Astrocyte (in vitro differentiated cells and primary cell): Measurements from ENCODE around the gene NUBP2. TPM values are rescaled to one million over a fixed set of nuclear protein-coding genes. Genes with fewer than 3 reads are reported as not detected.

Experiments
- DNase-seq: peaks from one replicate; pipeline ENCODE4 v3.0.0-alpha.2; 2010; ENCODE audit warnings: low read depth
- FAIRE-seq: peaks from 2 replicates; lab custom pipeline; 2011; peaks lifted over from hg19 to GRCh38; lab: Jason Lieb, UNC
- H2AFZ ChIP-seq: 2 replicates; pipeline ENCODE4 v1.6.0; 2012; ENCODE audit warnings: low read depth, low read length, inconsistent platforms
- H3K27ac ChIP-seq: 2 replicates; pipeline ENCODE4 v1.5.1; 2011; ENCODE audit warnings: low read depth, low read length, inconsistent platforms
- H3K27me3 ChIP-seq: 2 replicates; pipeline ENCODE4 v1.6.0; 2011; ENCODE audit warnings: low read length, inconsistent platforms; ENCODE audit not compliant: insufficient read depth
- H3K36me3 ChIP-seq: 2 replicates; pipeline ENCODE4 v1.5.1; 2011; ENCODE audit warnings: low read length, inconsistent platforms; ENCODE audit not compliant: insufficient read depth
- H3K4me1 ChIP-seq: 2 replicates; pipeline ENCODE4 v1.5.1; 2011; ENCODE audit warnings: low read length, inconsistent platforms; ENCODE audit not compliant: insufficient read depth
- H3K4me2 ChIP-seq: 2 replicates; pipeline ENCODE4 v1.6.0; 2012; ENCODE audit warnings: low read length, inconsistent platforms
- H3K4me3 ChIP-seq: 2 replicates; pipeline ENCODE4 v1.5.1; 2011; ENCODE audit warnings: low read depth, mild to moderate bottlenecking, low read length, inconsistent platforms; ENCODE audit not compliant: insufficient read depth
- H3K79me2 ChIP-seq: 2 replicates; pipeline ENCODE4 v1.6.0; 2012; ENCODE audit warnings: mild to moderate bottlenecking, low read length, inconsistent platforms; ENCODE audit not compliant: insufficient read depth
- H3K9ac ChIP-seq: 2 replicates; pipeline ENCODE4 v1.6.0; 2012; ENCODE audit warnings: mild to moderate bottlenecking, low read length, inconsistent platforms
- H3K9me3 ChIP-seq: 2 replicates; pipeline ENCODE4 v1.5.1; 2012; ENCODE audit warnings: low read depth, mild to moderate bottlenecking, low read length, inconsistent platforms; ENCODE audit not compliant: insufficient read depth
- H4K20me1 ChIP-seq: 2 replicates; pipeline ENCODE4 v1.6.0; 2012; ENCODE audit warnings: low read length, inconsistent platforms; ENCODE audit not compliant: insufficient read depth
- H3K27ac Mint-ChIP-seq: one replicate; pipeline ENCODE4 v1.8.0; 2021; ENCODE audit warnings: mild to moderate bottlenecking, mixed read lengths; ENCODE audit not compliant: unreplicated experiment
- H3K27me3 Mint-ChIP-seq: one replicate; pipeline ENCODE4 v1.8.0; 2021; ENCODE audit warnings: low read depth, mixed read lengths; ENCODE audit not compliant: unreplicated experiment
- H3K36me3 Mint-ChIP-seq: one replicate; pipeline ENCODE4 v1.8.0; 2021; ENCODE audit warnings: low read depth, mixed read lengths; ENCODE audit not compliant: unreplicated experiment
- H3K4me1 Mint-ChIP-seq: one replicate; pipeline ENCODE4 v1.8.0; 2021; ENCODE audit warnings: low read depth, mixed read lengths; ENCODE audit not compliant: unreplicated experiment
- H3K4me3 Mint-ChIP-seq: one replicate; pipeline ENCODE4 v1.8.0; 2021; ENCODE audit warnings: mild to moderate bottlenecking, moderate library complexity, mixed read lengths; ENCODE audit not compliant: unreplicated experiment
- H3K9me3 Mint-ChIP-seq: one replicate; pipeline ENCODE4 v1.8.0; 2021; ENCODE audit warnings: mild to moderate bottlenecking, mixed read lengths; ENCODE audit not compliant: unreplicated experiment
- EZH2 ChIP-seq: IDR thresholded peaks from 2 replicates; pipeline ENCODE4 v1.6.1; 2012; ENCODE audit warnings: mild to moderate bottlenecking, low read length, inconsistent platforms; ENCODE audit not compliant: insufficient read depth
- total RNA-seq: library from RNA; stranded (reverse); gene quantifications from 2 replicates; pipeline ENCODE4 v1.2.1, GENCODE V29; 2021
- TF ChIP-seq, protein P1 (sequence below): IDR thresholded peaks from 2 replicates; pipeline ENCODE4 v1.5.1; 2011; ENCODE audit warnings: low read depth, mild to moderate bottlenecking, inconsistent platforms, low read length, moderate library complexity; ENCODE audit not compliant: insufficient read depth

NUBP2 gene
- total RNA-seq, 1 donor from 2014 or later = 41.4 TPM

DNA sequence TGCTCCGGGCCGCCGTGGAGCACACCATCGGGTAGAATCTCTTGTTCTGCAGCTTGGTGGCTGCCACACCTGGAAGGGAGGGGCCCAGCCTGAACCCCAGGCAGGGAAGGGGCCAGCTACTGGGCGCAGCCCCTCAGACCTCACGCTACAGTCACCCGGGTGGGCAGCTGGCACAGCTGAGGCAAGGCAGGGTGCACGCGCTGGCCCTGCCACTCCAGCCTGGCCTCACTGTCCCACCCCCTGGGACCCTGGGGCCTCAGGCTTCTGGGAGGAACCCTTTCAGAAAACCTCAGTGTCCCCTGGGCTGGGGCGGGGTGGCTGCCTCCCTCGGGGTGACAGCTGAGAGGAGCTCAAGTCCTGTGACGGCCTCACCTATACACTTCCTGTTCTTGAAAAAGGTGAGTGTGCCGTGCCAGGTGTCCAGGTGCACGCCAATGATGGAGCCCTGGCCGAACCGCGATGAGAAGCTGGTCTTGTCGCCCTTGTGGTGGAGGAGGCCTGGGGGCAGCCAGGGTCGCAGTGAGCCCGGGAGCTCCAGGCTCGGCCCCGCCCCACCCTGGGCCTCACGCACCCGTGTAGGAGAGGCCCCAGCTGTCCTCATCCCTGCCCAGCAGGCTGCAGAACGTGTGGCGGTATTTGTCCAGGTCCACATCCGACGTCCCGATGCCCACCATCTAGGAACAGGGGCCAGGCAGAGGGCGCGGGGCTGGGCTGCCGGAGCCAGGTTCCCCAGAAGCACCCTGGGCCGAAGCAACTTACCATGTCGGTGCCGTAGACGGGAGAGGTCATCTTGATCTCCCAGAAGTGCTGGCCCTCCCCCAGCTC, 5.2 kb upstream of the NUBP2 start:
- DNase-seq (no peak), FAIRE-seq (no peak)
- no peaks in the 10 kb centered on the region for H3K27me3 Mint-ChIP-seq

DNA sequence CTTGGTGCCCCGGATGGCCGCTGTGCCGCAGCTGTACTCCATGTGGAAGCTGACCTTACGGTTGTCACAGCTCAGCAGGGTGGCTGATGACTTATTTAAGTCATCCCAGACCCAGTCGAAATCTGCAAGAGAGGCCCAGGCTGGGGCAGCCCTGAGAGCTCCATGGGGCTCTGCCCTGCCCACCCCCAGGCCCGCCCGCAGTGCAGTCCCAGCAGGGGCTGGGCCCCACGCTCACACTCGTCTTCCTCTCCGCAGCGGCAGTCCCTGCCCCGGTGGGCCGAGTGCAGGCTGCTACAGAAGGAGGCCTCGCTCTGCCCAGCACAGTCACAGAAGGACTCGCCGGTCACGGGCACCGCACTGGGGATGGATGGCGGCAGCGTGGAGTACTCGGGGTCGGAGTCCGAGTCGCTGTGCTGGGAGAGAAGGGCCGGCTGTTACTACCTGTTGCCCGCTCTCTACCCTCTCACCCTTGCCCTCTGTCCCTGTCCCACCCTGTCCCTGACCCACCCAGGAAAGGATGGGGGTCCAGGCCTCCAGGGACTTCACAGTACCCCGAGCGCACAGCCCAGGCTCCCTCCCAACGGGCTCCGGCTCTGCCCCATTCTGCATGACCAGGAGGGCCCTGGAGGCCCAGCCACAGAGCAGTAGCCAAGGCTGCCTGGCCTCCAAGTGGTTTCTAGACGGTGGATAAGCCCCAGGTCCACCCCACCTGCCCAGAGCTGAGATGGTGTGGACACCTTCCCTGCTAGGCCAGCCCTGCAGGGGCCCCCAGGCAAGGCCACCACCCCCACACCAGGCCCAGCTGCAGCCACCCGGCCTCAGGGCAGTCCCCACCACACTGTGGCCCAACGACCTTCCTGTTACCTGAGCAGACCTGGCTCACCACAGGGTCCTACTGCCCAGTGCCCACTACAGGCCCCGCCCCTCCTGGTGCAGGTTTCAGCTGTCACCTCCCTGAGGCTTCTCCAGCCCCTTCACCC, 4.3 kb upstream of the NUBP2 start:
- peaks cover 46% of the 10 kb centered on the region for H4K20me1 ChIP-seq
- Mint-ChIP-seq H3K27ac (no peak overlapping the region), H3K4me1 (peaks cover 9% of the 10 kb centered on the region), H3K9me3 (no peaks in the 10 kb centered on the region), H3K4me3 (no peak overlapping the region), H3K36me3 (peaks cover 2% of the 10 kb centered on the region), H3K27me3 (no peaks in the 10 kb centered on the region)
- no peaks in the 10 kb centered on the region for H3K36me3 ChIP-seq
- TF ChIP-seq EZH2 = no peak
- TF ChIP-seq, protein P1, sequence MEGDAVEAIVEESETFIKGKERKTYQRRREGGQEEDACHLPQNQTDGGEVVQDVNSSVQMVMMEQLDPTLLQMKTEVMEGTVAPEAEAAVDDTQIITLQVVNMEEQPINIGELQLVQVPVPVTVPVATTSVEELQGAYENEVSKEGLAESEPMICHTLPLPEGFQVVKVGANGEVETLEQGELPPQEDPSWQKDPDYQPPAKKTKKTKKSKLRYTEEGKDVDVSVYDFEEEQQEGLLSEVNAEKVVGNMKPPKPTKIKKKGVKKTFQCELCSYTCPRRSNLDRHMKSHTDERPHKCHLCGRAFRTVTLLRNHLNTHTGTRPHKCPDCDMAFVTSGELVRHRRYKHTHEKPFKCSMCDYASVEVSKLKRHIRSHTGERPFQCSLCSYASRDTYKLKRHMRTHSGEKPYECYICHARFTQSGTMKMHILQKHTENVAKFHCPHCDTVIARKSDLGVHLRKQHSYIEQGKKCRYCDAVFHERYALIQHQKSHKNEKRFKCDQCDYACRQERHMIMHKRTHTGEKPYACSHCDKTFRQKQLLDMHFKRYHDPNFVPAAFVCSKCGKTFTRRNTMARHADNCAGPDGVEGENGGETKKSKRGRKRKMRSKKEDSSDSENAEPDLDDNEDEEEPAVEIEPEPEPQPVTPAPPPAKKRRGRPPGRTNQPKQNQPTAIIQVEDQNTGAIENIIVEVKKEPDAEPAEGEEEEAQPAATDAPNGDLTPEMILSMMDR = no peak
- H3K79me2 ChIP-seq = peaks cover 48% of the 10 kb centered on the region
- FAIRE-seq (no peak), DNase-seq (no peak)
- H3K4me3 ChIP-seq = no peak overlapping the region
- no peak overlapping the region for H3K9ac ChIP-seq
- H3K9me3 ChIP-seq = no peaks in the 10 kb centered on the region
- H3K27me3 ChIP-seq = no peaks in the 10 kb centered on the region
- H3K4me2 ChIP-seq = no peak overlapping the region
- H3K27ac ChIP-seq = no peak overlapping the region
- no peak overlapping the region for H2AFZ ChIP-seq
- H3K4me1 ChIP-seq = peaks cover 17% of the 10 kb centered on the region

More for the DNA sequence above, 5.2 kb upstream of the NUBP2 start:
- H3K36me3 ChIP-seq = no peaks in the 10 kb centered on the region
- peaks cover 2% of the 10 kb centered on the region for H3K36me3 Mint-ChIP-seq
- H3K4me2 ChIP-seq = no peak overlapping the region
- TF ChIP-seq, protein P1 = no peak
- TF ChIP-seq EZH2 = no peak
- H3K9me3 Mint-ChIP-seq = no peaks in the 10 kb centered on the region
- no peak overlapping the region for H3K9ac ChIP-seq
- peaks cover 51% of the 10 kb centered on the region for H3K79me2 ChIP-seq
- H3K4me3 ChIP-seq = no peak overlapping the region
- peaks cover 17% of the 10 kb centered on the region for H3K4me1 ChIP-seq
- no peak overlapping the region for H3K27ac Mint-ChIP-seq
- H3K27me3 ChIP-seq = no peaks in the 10 kb centered on the region
- peaks cover 46% of the 10 kb centered on the region for H4K20me1 ChIP-seq
- peaks cover 9% of the 10 kb centered on the region for H3K4me1 Mint-ChIP-seq
- no peaks in the 10 kb centered on the region for H3K9me3 ChIP-seq
- H3K27ac ChIP-seq = no peak overlapping the region
- no peak overlapping the region for H2AFZ ChIP-seq
- no peak overlapping the region for H3K4me3 Mint-ChIP-seq
